IPS DF 6.9 (cell line): ENCODE measurements around the gene SRRM1.
"Not testable (repeated sequence)": the region's sequence is repeated elsewhere in the genome, so short reads cannot be mapped to it uniquely, and the experiment has no call there.

Experiments used
- DNase-seq: peaks from one replicate; pipeline ENCODE4 v3.0.0-alpha.2; 2013; ENCODE audit warnings: low read depth, low spot score
- H3K27ac ChIP-seq: one replicate; pipeline ENCODE4 v1.5.1; 2013; ENCODE audit warnings: low read length, control low read depth
- H3K27me3 ChIP-seq: 2 replicates; pipeline ENCODE4 v1.6.1; 2013; ENCODE audit warnings: mild to moderate bottlenecking, low read length; ENCODE audit not compliant: control insufficient read depth, insufficient read depth
- H3K36me3 ChIP-seq: 2 replicates; pipeline ENCODE4 v1.6.1; 2013; ENCODE audit warnings: low read length; ENCODE audit not compliant: control insufficient read depth, insufficient read depth
- H3K4me1 ChIP-seq: 2 replicates; pipeline ENCODE4 v1.6.1; 2013; ENCODE audit warnings: low read length; ENCODE audit not compliant: control insufficient read depth, insufficient read depth
- H3K4me3 ChIP-seq: 2 replicates; pipeline ENCODE4 v1.5.1; 2013; ENCODE audit warnings: mild to moderate bottlenecking, low read length
- H3K9me3 ChIP-seq: 2 replicates; pipeline ENCODE4 v1.6.1; 2013; ENCODE audit warnings: low read length, inconsistent platforms; ENCODE audit not compliant: control insufficient read depth, insufficient read depth
- WGBS: extraction: QIAGEN DNeasy Blood & Tissue Kit; methylation state at CpG from one replicate; pipeline ENCODE4 v1.1.7; 2013; ENCODE audit warnings: mixed read lengths, missing lambda C conversion rate; ENCODE audit not compliant: insufficient read length, insufficient coverage; 5-methylcytosine and 5-hydroxymethylcytosine counted together

Gene SRRM1

DNA sequence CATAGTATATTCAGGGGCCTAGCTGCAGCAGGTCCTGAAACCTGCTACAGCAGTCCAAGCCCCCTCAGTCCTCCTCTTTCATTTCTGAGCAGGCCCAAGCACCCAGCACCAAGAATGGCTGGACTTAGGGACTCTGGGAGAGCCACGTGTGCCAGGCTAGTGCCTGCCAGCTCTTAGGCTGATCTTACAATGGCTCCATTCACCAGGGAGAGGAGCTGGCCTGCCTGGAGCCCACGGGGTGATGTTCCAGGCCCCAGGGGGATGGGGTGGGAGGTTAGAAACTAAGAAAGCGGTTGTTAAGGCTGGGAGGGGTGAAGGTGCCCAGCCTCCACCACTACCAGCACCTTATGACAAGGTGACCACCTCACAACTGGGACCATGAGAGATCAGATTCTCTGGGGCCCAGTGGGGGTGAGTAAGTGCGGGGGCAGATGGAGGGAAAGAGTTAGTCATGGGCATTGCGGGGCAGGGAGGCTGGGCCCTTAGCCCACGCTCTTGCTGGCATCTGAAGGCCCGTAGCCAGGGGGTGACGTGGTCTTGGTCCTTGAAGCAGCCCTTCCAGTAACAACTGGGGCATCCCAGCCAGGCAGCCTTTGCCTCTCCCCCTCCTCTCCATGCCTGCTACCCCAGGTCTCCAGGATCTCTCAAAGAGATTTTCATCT is 71.9 kb downstream of the SRRM1 start:
- no peaks in the 10 kb centered on the region; the same call in 1 of the 2 replicates for H3K9me3 ChIP-seq
- H3K4me1 ChIP-seq: no peaks in the 10 kb centered on the region
- no CpG with 5 or more reads among the region's 8 CpGs for WGBS
- DNase-seq: no peak
- H3K36me3 ChIP-seq: no peaks in the 10 kb centered on the region
- H3K4me3 ChIP-seq: no peak overlapping the region
- H3K27ac ChIP-seq: no peak overlapping the region
- H3K27me3 ChIP-seq: no peaks in the 10 kb centered on the region

DNA sequence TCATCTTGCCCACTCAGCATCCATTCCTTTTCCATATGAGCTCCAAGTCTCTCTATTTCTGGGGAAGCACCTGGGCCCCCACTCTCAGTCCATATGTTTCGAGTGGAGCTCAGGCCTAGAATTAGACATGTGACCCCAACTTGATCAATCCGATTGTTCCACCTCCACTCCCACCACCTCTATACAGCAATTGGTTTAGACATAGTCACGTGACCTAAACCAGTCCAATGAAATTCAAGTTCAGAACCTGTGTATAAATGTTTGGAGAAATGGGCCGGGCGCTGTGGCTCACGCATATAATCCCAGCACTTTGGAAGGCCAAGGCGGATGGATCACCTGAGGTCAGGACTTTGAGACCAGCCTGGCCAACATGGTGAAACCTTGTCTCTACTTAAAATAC is 72.6 kb downstream of the SRRM1 start:
- WGBS: no CpG with 5 or more reads among the region's 7 CpGs
- H3K4me1 ChIP-seq: no peaks in the 10 kb centered on the region
- H3K36me3 ChIP-seq: no peaks in the 10 kb centered on the region
- H3K9me3 ChIP-seq: no peaks in the 10 kb centered on the region; the same call in 1 of the 2 replicates
- no peak overlapping the region for H3K27ac ChIP-seq
- DNase-seq: no peak
- H3K4me3 ChIP-seq: no peak overlapping the region
- H3K27me3 ChIP-seq: no peaks in the 10 kb centered on the region

- Histone ChIP-seq H3K4me3 (no peak overlapping the region), H3K4me1 (no peaks in the 10 kb centered on the region), H3K27me3 (no peaks in the 10 kb centered on the region), H3K27ac (no peak overlapping the region), H3K9me3 (no peaks in the 10 kb centered on the region; the same call in 1 of the 2 replicates), H3K36me3 (no peaks in the 10 kb centered on the region)
- DNase-seq: no peak
- no CpG with 5 or more reads among the region's 8 CpGs for WGBS
Observed at GRCh38 chr1:24717887-24718650, 75.0 kb downstream of the SRRM1 start.

DNA sequence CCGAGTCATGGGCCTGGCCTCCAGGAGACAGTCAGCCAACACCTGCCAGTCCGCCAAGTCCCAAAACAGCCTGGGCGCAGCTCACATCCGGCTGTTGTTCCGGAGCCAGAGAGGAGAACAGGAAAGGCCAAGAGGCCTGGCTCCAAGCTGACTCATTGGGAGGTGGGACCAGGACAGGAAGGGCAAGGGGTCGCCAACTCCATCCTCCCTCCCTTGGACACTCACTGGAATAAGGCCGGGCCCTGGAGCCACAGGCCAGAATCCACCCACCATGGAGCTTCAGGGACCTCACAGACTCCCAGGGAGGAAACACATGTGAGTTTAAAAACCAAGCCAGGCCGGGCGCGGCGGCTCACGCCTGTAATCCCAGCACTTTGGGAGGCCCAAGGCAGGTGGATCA is 77.0 kb downstream of the SRRM1 start:
- Histone ChIP-seq H3K27me3 (no peaks in the 10 kb centered on the region), H3K4me3 (no peak overlapping the region), H3K27ac (no peak overlapping the region), H3K4me1 (0 out of 2 replicates have a peak, but pooled peaks cover 2% of the 10 kb centered on the region), H3K36me3 (no peaks in the 10 kb centered on the region), H3K9me3 (no peaks in the 10 kb centered on the region; the same call in 1 of the 2 replicates)
- WGBS: no CpG with 5 or more reads among the region's 12 CpGs
- DNase-seq: no peak

DNA sequence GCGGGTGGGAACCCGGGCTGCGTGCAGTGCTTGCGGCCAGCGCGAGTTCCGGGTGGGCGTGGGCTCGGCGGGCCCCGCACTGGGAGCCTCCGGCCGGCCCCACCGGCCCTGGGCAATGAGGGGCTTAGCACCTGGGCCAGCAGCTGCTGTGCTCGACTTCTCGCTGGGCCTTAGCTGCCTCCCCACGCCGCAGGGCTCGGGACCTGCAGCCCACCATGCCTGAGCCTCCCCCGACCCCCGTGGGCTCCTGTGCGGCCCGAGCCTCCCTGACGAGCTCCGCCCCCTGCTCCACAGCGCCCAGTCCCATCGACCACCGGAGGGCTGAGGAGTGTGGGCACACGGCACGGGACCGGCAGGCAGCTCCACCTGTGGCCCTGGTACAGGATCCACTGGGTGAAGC is 78.4 kb downstream of the SRRM1 start:
- Histone ChIP-seq H3K9me3 (no peaks in the 10 kb centered on the region; the same call in 1 of the 2 replicates), H3K27me3 (no peaks in the 10 kb centered on the region), H3K4me1 (0 out of 2 replicates have a peak, but pooled peaks cover 2% of the 10 kb centered on the region), H3K4me3 (no peak overlapping the region), H3K36me3 (no peaks in the 10 kb centered on the region), H3K27ac (no peak overlapping the region)
- no CpG with 5 or more reads among the region's 31 CpGs for WGBS
- DNase-seq: no peak

DNA sequence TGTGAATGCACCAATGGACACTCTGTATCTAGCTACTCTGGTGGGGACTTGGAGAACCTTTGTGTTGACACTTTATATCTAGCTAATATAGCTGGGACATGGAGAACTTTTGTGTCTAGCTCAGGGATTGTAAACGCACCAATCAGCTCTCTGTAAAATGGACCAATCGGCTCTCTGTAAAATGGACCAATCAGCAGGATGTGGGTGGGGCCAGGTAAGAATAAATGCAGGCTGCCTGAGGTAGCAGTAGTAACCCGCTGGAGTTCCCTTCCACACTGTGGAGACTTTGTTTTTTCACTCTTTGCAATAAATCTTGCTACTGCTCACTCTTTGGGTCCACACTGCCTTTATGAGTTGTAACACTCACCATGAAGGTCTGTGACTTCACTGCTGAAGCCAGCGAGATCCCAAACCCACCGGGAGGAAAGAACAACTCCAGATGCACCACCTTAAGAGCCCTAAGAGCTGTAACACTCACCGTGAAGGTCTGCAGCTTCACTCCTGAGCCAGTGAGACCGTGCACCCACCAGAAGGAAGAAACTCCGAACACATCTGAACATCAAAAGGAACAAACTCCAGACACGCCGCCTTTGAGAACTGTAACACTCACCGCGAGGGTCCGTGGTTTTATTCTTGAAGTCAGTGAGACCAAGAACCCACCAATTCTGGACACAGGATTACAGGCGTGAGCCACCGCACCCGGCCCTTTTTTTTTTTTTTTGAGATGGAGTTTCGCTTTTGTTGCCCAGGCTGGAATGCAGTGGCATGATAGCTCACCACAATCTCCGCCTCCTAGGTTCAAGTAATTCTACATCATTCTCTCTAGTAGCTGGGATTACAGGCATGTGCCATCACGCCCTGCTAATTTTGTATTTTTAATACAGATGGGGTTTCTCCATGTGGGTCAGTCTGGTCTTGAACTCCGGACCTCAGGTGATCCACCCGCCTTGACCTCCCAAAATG is 79.3 kb downstream of the SRRM1 start:
- not testable (repeated sequence) for DNase-seq, H3K4me1 ChIP-seq, H3K4me3 ChIP-seq, H3K27me3 ChIP-seq, H3K27ac ChIP-seq, H3K9me3 ChIP-seq, H3K36me3 ChIP-seq
- WGBS: no CpG with 5 or more reads among the region's 21 CpGs
